GM21717 (cell line): Measurements from ENCODE around the gene TIMM23B.
"Not testable (repeated sequence)": the region's sequence is repeated elsewhere in the genome, so short reads cannot be mapped to it uniquely, and the experiment has no call there.

Experiments used
- ATAC-seq: cut with Tn5 transposase; IDR thresholded peaks from one replicate; pipeline ENCODE4 v1.9.1; 2021; ENCODE audit warnings: mild to moderate bottlenecking, moderate library complexity; ENCODE audit not compliant: unreplicated experiment

TIMM23B gene

DNA sequence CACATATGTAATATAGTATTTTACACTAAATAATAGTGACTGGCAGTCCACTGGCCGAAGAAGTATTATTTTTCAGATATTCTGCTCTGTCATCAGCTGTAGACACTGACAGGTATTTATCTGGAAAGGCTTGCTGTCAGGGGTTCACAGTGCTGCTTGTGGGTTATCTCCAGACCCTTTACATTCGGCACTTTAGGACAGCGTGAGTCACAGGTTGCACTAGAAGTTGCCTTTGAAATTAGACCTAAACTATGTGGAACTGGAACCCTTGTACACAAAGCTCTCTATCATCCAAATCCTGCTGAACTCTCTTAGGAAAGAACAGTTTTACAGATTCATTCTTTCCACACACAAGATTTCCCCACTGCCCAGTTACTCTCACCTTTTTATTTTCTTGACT, 30.2 kb downstream of the TIMM23B start:
- ATAC-seq, result not testable (repeated sequence)

DNA sequence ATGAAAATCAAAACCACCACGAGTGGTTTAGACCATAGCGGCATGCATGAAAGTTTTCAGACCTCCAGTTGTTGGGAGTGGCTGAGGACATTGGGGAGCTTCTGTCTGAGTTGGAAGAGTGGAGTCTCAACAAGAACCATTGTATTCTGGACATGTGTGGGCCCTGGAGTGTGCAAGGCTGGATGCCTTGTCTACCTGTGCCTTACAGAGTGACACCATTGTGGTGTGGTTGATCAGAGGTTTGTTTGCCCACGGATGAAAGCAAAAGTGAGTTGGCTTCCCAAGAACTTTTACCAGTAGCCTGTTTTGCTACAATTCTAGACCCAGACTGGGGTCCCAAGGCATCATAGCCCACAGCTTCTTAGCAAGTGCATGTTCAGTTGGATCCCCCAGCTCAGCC, 35.9 kb downstream of the TIMM23B start:
- ATAC-seq, result not testable (repeated sequence)

DNA sequence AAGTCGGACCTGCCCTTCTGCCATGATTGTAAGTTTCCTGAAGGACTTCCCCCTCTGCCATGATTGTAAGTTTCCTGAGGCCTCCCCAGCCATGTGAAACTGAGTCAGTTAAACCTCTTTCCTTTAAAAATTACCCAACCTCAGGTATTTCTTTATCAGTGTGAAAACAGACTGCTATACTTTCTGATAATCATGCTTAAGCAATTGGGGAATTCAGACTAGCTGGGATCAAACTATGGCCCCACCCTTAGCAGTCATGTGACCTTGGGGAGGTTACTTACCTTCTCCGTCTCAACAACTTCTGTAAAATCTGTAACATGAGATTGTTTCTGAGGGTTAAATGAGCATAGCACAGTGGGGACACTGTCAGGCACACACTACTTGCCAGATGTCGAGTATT, 45.4 kb downstream of the TIMM23B start:
- not testable (repeated sequence) for ATAC-seq

DNA sequence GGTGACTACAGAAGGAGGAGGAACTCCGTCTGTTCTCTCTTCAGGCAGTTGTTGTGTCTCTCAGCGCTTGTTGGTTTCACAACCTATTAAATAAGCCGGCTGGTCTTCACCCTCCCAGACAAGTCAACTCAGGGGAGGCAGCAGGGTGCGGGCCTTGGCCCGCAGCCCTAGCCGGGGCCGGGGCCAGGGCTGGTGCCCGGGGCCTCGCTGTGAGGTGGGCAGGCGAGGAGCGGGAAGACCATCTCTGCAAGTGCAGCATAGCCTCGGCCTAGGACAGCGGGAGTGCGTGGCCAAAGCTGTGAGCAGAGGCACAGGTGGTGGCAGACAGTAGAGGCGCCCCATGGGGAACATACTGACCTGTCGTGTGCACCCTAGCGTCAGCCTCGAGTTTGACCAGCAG, 46.5 kb downstream of the TIMM23B start, which contains the start of gene AGAP6:
AGAP6 (plus strand) TSS at position 31 of the 400 bp plus-strand sequence; CDS start at position 341, 310 bp downstream.
- not testable (repeated sequence) for ATAC-seq

DNA sequence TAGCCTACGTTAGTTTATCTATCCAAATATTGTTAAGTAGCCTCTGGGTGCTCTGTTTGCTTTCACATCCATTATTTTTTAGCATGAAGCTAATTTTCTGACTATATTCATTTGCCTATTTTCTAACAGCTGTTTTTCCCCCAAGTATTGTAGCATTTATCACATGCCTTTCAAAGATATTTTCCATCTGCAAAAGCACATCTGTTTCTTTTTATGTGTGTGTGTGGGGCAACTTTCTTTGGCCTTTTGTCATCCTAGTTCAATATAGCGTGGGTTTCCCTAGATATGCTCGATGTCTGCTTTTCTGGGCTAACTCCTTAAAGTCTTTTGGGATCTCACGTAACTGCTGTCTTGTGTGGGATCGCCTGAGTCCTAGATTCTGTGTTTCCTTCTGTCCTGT, 53.5 kb downstream of the TIMM23B start:
- not testable (repeated sequence) for ATAC-seq

DNA sequence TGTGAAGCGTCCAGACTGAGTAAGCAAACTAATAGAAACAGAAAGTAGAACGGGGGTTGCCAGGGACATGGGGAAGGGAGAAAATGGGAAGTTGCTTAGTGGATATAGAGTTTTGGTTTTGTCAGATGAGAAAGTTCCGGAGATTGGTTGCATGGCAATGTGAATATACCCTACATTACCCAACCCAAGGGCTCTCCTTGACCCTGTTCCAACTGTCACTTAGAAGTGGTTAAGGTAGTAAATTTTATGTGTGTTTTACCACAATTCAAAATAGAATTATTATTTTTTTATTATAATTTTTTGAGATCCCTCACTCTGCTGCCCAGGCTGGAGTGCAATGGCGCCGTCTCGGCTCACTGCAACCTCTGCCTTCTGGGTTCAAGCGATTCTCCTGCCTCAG, 72.2 kb downstream of the TIMM23B start:
- not testable (repeated sequence) for ATAC-seq

DNA sequence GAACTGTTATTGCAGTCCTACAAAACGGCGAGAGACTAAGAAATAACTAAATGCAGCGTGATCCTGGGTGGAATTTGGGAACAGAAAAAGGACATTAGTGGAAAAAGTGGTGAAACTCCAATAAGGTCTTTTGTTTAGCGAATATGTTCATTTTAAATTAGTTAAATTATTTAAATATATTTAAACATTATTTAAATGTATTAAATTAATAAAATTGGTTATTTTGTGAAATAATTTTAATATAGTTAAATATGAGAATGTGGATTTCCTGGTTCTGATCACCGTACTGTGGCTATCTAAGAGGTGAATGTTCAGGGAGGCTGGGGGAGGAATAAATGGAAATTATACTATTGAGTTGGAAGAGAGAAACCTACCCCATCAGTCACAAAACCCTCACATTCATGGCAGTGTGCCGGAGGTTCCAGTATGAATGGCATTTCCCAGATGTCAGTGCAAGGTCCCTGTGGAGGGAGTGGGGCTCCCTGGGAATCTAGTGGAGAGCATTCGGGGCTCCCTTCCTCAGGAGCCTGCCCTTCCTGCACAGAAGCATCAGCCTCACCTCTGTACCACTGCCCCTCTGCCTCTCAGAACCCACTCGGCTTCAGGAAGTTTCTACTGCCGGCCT, 73.9 kb downstream of the TIMM23B start:
- ATAC-seq, result not testable (repeated sequence)

DNA sequence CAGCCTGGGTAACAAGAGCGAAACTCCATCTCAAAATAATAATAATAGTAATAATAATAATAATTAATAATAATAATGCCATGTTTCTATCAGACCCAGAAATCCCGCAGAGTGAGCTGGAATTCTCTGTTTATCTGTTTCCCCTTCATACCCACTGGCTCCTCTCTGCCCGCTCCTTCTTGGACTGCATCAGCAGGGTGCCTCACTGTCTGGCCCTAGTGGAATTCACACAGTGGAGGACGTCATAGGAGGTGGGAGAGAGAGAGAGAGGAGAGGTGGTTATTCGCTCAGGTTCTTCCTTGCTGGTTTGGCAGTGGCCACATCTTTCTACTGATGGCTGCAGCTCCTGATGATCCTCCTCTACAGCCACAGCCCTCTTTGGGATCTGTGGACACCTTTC, 75.1 kb downstream of the TIMM23B start:
- not testable (repeated sequence) for ATAC-seq

DNA sequence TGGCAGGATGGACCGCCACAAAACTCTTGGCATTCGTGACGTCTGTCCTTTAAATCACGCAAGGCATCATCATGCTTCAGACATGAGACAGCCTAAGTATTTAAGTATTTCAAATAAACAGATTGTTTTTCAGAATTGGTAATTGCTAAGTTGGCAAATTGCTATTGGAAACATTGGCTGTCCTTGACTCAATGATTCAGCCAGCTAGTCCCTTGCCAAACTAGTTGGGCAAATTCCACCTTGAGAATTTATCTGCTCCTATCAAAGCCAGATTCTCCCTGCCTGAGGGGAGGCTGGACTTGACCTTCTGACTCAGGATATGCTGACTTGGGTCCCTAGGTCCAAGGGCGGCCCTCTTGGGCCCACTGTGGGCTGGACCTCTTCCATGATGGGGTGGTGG, 75.8 kb downstream of the TIMM23B start:
- ATAC-seq, result not testable (repeated sequence)

DNA sequence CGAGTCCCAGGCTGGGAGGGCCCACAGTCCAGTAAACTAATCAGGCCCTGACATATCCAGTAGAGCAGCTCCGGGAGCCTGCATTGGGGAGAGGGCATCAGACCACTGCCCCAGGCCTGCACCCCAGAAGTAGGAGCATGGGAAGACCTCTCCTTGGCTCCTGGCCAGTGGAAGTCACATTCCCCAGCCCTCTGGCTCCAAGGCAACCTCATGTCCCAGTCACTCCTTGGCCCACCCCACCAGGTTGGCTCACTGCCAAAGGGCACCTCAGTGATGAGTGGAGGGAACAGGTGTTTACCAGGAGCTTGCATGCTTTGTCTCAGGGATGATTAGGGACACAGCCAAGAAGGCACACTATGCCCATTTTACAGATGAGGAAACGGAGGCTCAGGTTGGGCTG, 77.4 kb downstream of the TIMM23B start:
- not testable (repeated sequence) for ATAC-seq

DNA sequence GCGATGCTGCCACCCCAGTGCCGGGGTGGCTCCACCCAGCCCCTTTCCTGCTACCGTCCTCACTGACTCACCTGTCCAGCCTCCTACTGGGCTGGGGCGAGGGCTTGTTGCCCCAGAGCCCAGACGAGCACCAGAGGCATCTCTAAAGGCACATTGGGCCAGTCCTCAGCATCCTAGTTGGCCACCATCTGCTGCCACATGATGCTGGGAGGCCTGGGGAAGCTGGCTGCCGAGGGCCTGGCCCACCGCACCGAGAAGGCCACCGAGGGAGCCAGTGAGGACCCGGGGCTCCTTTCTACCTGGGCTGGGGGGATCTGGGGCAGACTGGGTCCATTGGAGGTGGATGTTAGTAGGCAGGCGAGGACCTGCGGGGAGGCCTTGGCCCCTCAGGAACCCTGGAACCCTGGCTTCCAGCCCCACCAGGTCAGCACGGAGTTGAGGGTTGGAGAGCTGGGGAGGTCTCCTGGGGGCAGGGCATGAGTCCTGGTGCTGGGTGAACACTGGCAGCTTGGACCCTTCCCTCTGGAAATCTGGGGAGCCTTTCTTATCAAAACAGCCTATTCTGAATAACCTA, 78.7 kb downstream of the TIMM23B start:
- not testable (repeated sequence) for ATAC-seq

DNA sequence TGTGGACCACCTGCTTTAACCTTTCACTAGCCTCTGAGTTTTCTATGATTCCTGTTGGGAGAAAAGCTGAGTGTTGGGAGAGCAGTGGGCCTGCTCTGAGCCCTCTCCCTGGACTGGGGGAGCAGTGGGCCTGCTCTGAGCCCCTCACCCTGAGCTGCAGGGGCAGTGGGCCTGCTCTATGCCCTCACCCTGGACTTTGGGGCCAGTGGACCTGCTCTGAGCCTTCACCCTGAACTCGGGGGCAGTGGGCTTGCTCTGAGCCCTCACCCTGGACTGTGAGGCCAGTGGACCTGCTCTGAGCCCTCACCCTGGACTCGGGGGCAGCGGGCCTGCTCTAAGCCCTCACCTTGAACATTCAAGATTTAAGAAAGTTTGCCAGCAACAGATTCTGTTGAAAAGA, 79.8 kb downstream of the TIMM23B start:
- ATAC-seq, result no peak
